GM19452 (cell line): ENCODE measurements around the gene TSPAN9.

ENCODE experiments used
- ATAC-seq: cut with Tn5 transposase; IDR thresholded peaks from one replicate; pipeline ENCODE4 v1.9.1; 2021; ENCODE audit not compliant: unreplicated experiment

Gene TSPAN9

GRCh38 chr12:3076730-3077571 is at the start of gene TSPAN9:
Gene TSPAN9, plus strand, starts transcription at chr12:3077379. Its CDS starts 123,815 bp downstream, at chr12:3201194.
- ATAC-seq: peak; percentile 64

GRCh38 chr12:3028108-3028507 is 49.1 kb upstream of the TSPAN9 start:
- no peak for ATAC-seq

- no peak for ATAC-seq
Observed at GRCh38 chr12:3030821-3031429, 46.3 kb upstream of the TSPAN9 start.

- no peak for ATAC-seq
Observed at GRCh38 chr12:3032161-3032560, 45.0 kb upstream of the TSPAN9 start.

- no peak for ATAC-seq
Observed at GRCh38 chr12:3032770-3033538, 44.2 kb upstream of the TSPAN9 start.

GRCh38 chr12:3033539-3033867 is 43.7 kb upstream of the TSPAN9 start:
- no peak for ATAC-seq

GRCh38 chr12:3034067-3034750 is 43.0 kb upstream of the TSPAN9 start:
- ATAC-seq: no peak

- ATAC-seq: no peak
Observed at GRCh38 chr12:3035171-3035570, 42.0 kb upstream of the TSPAN9 start.

- ATAC-seq: no peak
Observed at GRCh38 chr12:3035815-3036702, 41.1 kb upstream of the TSPAN9 start.

- no peak for ATAC-seq
Observed at GRCh38 chr12:3036901-3037600, 40.1 kb upstream of the TSPAN9 start.

GRCh38 chr12:3038166-3038565 is 39.0 kb upstream of the TSPAN9 start:
- no peak for ATAC-seq

- no peak for ATAC-seq
Observed at GRCh38 chr12:3038926-3039510, 38.2 kb upstream of the TSPAN9 start.

GRCh38 chr12:3040026-3040656 is 37.0 kb upstream of the TSPAN9 start:
- ATAC-seq: no peak

GRCh38 chr12:3040663-3041544 is 36.3 kb upstream of the TSPAN9 start:
- ATAC-seq: no peak

- ATAC-seq: no peak
Observed at GRCh38 chr12:3041558-3042164, 35.5 kb upstream of the TSPAN9 start.

GRCh38 chr12:3042394-3042793 is 34.8 kb upstream of the TSPAN9 start:
- no peak for ATAC-seq

- ATAC-seq: no peak
Observed at GRCh38 chr12:3042826-3043225, 34.4 kb upstream of the TSPAN9 start.
